Skin of body (tissue), 2 donors: Measurements from ENCODE around the gene EHD1. TPM values are rescaled to one million over a fixed set of nuclear protein-coding genes. Genes with fewer than 3 reads are reported as not detected.
A peak's percentile ranks its signal among the peaks of the same experiment; 100 is the strongest.

Source experiments
- DNase-seq: peaks from one replicate; lab custom pipeline; 2025; lab: John Stamatoyannopoulos, UW
- total RNA-seq: library from RNA; depleted of rRNA; stranded (reverse); fragments of >200 nt; gene quantifications from one replicate; pipeline ENCODE4 v1.2.3, GENCODE V29; 2014

EHD1 gene
- total RNA-seq, 1 donor from 2014 or later: 27.1 TPM

DNA sequence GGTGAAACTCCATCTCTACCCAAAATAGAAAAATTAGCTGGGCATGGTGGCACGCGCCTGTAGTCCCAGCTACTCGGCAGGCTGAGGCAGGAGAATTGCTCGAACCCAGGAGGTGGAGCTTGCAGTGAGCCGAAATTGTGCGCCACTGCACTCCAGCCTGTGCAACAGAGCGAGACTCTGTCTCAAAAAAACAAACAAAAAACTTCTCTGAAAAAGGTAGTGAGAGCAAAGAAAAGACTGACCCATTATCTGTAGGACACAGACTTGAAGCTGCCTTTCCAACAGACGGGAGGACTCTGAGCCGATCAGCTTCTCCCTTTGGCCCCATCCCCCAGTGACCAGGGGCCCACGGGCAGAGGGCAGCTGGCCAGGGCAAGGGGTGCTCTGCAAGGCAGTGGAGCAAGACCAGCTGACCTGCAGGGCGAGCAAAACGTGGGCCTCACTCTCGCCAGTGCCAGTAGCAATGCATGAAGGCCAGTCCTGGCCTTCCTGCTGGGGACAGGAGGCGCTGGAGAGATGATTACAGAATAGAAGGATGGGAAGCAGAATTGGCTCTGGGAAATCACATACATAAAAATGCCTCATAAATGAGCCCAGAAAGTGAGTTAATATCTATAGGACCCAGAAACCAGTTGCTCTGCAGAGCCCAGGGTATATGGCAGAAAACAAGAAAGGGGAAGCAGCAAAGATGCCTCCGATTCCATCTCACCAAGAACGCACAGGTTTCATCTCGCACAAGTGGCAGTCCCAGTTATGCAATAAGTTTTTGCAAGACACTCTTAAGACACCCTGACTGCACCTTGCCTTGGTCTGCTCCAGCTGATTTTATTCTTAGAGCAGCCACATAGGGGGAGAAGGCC, 2.8 kb downstream of the EHD1 start:
- no peak for DNase-seq

DNA sequence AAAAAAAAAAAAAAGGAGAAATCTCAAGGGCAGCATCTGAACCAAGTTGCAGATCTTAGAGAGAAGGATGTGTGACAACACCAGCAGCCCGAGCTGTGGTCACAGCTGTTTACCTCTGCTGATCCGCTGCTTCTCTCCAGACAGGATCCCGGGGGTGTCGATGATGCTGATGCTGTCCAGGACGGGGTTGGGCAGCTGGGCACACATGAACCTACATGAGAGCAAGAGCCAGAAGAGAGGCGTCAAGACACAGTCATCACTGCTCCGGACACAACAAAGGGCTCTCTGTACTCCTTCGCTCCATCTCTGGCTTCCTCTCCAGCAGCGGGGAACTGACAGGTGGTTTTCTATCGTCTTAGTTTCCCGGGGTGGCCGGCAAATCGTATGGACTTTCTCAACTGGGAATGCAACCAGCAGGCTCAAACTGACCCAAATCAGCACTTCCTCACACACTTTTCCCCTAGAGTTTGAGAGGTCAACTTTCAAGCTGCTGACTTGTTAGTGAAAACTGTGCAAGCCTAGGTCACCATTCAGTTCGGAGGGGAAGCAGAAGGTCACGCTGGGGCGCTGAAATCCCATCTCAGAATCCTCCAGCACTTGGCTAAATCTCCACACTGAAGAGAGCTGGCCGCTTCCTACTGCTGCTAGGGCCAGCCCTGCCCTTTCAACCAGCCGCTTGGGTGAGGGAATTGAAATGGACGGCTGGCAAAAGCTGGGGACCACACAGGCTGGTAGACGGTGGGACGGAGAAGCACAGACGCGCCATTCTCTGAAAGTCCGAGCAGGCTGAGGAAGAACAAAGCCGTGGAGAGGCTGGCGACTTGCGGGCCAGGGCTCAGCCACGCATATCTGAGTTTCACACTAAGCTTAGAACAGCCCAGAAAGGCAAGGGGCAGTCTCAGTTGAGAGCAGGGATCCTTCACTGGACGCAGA, 3.8 kb downstream of the EHD1 start:
- DNase-seq: no peak

DNA sequence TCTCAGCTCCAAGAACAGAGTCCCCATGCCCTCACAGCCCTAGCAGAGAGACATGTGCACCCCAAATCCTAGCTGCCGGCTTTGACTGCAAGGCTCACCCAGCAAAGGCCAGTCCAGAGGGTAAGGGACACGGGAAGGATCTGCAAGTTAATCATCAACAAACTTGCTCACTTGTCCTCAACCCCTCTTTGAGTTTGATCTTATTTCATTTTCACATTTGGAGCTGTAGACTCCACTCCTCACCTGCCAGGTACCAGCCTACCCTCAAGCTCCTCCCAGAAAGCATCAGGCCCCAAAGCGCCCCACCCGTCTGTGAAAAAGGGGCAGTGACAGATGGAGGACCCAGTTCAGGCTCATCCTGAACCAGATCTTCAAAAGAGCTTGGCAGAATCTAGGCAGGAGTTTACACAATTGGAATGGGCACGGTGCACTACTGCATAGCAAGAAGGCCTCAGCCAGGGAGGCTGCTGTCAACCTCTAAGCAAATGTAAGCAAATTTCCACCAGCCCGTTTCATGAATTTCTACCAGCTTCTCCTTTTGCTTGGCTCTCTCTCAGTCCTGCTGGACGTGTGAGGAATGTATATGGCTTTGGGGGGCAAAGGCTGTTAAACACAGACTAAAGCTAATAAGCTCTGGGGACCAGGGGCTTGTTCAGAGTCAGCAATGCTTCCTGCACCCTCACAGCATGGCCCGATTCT, 5.5 kb downstream of the EHD1 start:
- no peak for DNase-seq

DNA sequence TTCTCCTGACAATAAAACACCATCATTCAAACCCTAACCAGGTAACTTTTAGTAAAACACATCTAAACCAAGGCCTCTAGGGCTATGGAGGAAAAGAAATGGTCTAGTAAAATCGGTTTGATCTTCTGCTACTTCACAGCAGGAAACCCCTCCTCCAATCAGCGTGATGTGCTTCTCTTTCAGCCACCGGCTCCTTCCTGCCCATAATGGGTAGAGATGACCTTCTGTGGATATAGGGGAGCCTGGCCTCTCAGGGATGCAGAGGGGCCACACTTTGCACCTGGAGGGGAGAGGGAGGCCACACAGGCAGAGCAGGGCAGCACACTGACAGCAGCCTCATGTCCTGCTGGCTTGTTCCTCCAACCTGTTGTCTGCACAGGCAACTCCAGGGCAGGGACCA, 6.9 kb downstream of the EHD1 start:
- no peak for DNase-seq

DNA sequence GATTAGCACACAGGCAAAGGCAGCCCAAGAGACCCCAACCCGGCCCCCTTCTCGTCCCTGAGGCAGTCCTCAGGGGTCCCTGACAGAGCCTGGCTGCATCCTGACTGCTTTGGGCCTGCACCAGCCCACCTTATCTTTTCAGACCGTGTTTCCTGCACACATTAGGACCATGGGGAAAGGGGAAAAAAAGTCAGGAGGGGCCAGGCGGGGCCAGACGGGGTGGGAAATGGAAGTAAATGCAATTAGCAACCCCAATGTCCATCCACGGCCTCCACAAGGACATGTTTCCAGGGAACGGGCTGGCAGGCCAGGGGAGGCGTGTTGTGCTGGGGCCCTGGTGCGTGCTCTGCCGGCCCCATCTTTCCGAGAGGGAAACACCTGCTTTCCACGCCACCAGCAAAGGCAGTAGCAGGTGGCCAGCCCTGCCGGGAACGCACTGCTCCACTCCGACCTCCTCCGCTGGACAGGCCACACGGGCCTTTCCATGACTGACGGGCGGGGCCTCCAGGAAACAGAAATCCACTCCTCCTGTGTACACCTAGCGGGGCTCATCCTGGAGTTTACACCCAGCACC, 7.4 kb downstream of the EHD1 start:
- no peak for DNase-seq

DNA sequence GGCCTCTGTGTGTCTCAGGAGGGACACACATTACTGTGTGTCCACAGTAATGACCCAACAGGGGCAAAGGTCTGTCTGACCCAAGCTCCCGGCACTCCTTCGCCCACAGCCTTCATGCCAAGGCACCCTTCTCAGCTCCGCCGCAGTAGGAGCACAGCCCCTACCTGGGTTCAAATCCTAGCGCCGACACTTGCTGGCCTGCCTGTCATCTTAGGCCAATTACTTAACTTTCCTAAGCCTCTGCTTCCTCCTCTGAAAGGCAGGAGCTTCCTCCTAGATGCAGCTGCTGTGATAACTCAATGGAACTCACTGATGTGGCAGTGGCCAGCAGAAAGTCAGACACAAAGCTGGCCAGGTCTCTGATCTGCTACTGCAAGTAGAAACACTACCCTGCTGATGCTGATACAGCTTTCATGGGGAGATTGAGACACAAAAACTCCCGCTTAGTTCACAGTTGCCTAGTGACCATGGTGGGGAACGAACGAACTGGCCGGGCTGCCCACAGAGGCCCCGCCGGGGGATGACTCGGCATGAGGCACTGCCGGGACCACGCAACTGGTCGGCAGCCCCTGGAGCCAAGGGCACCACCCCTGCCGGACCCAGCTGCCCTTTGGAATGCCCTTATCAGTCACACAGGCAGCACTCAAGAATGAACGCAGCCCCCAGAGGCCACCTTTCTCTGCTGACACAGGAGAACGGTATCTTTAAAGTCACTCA, 8.1 kb downstream of the EHD1 start:
- no peak for DNase-seq

DNA sequence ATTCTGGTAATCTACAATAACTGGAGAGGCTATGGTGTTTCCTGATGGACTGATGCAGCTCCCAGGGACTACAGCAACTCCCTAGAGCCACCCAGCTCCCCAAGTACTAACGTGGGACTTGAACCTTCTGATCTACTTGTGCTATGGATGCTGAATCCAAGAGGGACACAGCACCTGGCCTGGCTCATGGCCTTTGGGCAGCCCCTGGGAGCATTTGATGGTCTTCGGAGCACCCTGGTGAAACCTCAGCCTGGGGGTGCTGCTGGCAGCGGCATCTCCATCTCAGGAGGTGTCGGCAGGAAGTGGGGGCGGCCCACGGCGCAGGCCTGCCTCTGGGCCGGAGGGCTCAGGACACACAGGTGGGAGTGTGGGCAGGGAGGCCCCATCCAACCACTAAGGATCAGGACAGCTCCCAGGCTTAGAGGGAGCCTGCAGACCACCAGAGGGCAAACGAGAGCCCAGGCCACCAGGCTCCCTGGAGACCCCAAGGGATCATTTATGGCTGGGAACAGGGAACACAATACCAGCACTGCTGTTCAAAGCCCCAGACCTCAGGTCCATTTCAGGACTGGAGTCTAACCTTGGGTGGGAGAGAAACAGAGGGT, 8.7 kb downstream of the EHD1 start:
- no peak for DNase-seq

DNA sequence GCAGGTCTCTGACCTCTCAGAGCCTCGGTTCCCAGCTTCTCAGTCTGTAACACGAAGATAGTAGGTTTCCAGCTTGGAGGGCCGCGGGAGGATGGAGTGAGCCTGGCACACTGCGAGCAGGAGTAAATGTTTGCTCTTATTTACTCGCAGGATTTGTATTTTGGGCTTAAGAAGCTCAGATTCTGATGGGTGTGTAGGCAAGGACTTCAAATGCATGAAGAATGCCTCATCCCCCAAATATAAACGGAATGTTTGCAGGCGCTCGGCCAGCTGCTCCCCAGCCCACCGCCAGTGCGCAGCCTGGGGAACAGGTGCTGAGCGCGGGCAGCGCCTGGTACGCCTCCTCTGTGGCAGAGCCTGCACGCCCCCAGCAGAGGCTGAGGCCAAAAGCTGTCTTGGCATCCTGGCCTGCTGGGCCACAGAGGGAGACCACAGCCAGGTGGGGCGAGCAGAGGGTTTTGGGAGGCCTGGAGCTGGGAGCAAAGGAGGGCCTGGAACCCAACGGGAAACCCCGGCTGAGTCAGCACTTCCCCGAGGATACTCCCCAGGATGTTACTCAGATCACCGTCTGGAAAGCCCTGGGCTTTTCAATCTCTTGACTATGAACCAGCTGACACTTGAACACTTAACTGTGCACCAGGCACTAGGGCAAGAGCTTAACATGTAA, 9.4 kb downstream of the EHD1 start:
- DNase-seq: peak; percentile 16

DNA sequence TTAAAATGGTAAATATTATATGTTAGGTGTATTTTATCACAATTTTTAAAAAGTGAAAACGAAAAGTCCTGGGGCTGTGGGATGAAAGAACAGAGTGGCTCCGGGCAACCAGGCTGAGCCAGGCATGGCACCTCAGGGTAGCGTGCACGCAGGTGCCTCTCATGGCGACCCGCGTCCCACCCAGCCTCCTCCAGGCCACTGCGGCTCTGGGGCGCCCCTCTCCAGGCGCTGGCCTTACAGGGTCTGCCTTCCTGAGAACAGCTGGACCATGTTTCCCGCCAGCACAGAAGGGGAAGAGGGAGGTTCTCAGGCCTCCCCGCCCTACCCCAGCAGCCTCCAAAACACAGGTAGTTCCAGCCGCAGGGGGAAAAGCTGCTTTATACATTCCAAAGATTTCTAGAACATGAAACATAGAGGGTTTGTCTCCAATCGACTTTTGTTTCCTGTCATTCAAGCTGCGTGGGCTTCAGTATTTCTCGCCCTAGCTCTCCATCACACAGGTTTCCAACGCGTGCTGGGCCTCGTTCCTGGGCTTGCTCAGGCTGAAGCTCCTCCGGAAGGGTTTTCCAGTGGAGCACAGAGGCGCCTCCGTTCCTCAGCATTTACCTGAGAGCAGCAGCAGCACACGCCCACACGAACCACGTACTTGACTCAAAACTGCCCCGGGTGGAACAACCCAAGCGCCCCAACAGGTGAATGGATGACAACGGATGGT, 10.5 kb downstream of the EHD1 start:
- no peak for DNase-seq

DNA sequence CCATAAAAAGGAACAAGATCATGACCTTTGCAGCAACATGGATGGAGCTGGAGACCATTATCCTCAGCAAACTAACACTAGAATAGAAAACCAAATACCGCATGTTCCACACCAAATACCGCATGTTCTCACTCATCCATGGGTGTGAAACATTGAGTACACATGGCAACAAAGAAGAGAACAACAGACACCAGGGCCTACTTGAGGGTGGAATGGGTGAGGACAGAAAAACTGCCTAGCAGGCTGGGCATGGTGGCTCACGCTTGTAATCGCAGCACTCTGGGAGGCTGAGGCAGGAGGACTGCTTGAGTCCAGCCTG, 12.3 kb downstream of the EHD1 start:
- no peak for DNase-seq

DNA sequence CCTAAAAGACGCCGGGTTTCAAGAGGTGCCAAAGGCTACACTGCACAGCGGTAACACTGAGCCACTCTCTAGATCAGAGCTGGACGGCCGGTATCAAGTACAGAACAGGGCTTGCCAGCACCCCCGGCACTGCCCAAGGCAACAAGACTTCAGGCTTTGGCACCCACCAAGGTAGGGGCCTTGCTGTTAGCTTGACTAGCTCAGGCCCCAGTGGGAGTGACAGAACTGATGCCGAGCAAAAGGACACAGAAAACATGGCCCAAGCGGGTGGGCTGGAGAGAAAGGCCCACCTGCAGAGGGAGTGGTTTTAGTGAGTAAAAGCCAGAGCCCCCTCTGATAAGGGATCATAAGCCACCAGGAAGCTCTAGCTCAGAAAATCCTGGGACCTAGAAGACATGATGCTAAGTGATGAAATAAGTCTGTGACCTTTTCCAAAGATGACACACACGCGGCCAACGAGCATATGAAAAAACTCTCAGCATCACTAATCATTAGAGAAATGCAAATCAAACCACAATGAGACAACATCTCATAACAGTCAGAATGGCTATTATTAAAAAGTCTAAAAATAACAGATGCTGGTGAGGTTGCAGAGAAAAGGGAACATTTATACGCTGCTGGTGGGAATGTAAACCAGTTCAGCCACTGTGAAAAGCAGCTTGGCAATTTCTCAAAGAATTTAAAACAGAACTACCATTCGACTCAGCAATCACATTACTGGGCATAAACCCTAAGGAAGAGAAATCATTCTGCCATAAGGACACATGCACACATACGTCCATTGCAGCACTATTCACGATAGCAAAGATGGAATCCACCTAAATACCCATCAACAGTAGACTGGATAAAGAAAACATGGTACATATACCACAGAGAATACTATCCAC, 12.9 kb downstream of the EHD1 start:
- no peak for DNase-seq

DNA sequence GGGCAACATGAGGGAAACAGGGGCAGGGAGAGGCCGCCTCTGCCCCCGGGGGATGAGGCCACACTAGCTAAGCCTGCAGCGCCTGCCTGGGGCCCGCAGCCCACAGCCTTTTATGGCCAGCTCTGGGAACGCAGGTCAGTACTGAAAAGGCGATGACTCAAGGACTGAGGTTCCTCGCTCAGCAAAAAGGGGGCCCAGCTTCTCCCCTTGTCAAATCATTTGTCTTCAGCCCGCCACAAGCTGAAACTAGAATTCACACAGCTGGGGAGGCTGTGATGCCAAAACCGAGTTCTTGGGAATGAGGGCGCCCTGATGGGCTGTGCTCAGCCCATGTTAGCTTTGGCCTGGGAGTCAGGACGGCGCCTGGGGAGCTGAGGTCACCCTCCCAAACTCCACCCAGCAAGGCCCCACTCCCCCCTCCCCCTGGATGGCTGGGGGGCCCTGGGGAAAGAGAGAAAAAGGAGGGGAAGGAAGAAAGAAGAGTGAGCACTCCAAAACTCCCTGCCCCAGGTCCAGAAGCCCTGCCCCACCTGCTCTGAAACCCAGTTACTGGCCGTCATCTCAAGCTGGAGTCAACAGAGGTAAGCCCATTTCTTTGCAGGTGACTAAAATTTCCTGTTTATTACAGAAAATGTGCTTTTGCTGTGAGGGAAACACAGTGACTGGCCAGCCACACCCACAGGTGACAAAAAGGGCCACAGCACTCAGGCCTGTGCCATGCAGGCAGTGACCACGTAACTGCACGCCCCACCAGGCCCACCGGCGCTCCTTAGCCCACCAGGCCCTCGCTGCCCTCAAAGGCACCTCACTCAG, 13.7 kb downstream of the EHD1 start:
- DNase-seq: peak; percentile 44

DNA sequence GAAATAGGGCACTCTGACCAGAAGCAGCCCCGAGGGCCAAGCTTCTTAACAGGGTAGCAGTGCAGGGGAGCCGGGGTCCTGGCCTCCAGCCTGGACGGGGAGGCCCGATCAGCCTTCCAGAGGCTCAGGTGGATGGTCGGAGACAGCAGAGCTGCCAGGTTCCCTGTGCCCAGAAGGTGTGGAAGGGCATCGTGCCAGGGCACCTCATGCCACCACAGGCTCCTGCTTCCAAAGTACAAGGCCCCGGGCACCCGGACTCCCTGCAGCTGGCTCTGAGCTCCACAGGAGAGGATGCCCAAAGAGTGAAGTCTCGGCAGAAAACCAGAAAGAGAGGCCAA, 14.3 kb downstream of the EHD1 start:
- no peak for DNase-seq

DNA sequence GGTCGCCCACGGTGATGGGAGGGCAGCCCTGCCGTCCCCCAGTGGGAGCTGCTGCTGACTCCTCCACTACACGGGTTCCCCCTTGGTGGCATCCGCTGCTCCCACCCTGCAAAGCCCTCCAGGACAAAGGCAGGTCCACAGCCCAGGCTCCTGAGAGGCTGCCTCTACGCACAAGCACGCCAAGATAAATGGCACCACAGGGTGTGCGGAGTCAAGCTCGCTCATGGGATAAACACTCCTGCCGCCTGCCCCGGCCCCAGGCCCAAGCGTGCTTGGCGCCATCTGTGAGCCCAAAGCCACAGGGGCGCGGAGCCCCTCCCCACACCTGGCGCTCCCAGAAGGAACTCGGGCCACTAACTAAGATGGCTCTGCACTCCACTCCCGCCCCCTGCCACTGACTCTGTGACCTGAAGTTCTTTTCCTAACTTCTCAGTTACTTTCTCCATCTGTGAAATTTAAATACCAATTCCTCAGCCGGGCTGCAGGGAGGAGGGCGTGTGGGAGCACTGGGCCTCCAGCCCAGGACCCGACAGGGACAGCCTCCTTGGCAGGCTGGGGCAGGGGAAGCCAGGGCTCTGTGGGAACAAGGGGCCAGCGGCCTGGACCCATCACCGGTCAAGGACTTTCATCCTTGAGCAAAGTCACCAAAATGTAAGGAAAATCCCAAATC, 14.9 kb downstream of the EHD1 start:
- DNase-seq: no peak

DNA sequence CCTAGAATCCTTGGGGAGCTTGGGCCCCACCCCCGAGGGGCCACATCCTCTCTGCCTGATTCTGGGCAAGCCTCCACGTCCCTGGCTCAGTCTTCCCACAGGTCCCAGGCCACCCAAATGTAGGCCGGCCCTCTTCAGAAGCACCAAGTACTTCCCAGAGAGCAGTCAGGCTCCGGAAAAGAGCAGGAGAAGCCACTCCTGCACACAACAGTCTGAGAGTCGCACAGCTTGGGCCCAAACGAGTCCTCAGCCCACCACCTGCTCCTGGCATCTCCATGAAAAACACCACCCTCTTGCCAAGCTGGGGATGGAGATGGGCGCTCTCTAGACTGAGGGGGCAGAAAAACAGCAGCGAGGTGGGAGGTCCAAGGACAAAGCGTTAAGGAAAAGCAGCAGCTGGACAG, 15.4 kb downstream of the EHD1 start:
- no peak for DNase-seq

DNA sequence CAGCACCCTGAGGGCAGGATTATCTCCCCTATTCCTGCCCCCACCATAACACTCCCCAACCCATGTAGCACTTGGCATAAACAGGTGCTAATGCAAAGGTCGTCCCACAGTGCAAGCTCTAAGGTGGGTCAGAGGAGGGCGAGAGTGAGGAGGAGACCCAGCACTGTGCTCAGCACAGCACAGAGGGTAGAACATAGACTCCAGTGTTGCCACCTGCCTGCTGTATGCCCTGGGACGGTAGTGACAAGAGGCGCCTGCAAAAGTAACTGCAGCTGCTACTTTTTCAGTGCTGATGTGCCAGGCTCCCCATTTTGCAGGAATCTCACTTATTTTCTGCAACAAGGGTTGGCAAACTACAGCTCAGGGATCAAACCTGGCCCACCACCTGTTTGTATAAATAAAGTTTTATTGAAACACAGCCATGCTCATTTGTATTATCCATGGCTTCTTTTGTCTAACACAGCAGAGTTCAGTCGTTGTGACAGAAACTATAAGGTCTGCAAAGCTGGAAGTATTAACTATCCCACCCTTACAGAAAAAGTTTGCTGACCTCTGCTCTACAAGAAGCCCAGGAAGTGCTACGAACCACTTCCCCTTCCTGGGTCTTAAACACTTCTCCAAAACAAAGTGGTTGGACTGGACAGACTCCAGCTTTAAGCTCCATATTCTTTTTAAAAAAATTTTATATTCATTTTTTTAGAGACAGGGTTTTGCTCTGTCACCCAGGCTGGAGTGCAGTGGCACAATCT, 17.0 kb downstream of the EHD1 start:
- no peak for DNase-seq
